ENCODE measurements around the gene UBTD2.
"Not testable (repeated sequence)": the region's sequence is repeated elsewhere in the genome, so short reads cannot be mapped to it uniquely, and the experiment has no call there.

UBTD2 gene

GRCh38 chr5:172245046-172245445 is 38.5 kb downstream of the UBTD2 start:
- no peak for DNase-seq

GRCh38 chr5:172243302-172243701 is 40.3 kb downstream of the UBTD2 start:
- no peak for DNase-seq

- DNase-seq: no peak
Measured at GRCh38 chr5:172238334-172238733, 45.2 kb downstream of the UBTD2 start.

- no peak for DNase-seq
Measured at GRCh38 chr5:172235827-172236736, 47.5 kb downstream of the UBTD2 start.

- no peak for DNase-seq
Measured at GRCh38 chr5:172235132-172235780, 48.3 kb downstream of the UBTD2 start.

GRCh38 chr5:172234031-172234430 is 49.5 kb downstream of the UBTD2 start:
- DNase-seq: no peak

- no peak for DNase-seq
Measured at GRCh38 chr5:172229904-172230303, 53.7 kb downstream of the UBTD2 start.

GRCh38 chr5:172224996-172225395 is 58.6 kb downstream of the UBTD2 start:
- DNase-seq: no peak

- no peak for DNase-seq
Measured at GRCh38 chr5:172223901-172224873, 59.4 kb downstream of the UBTD2 start.

GRCh38 chr5:172219296-172219695 is 64.3 kb downstream of the UBTD2 start:
- DNase-seq: no peak

- DNase-seq: no peak
Measured at GRCh38 chr5:172216345-172216744, 67.2 kb downstream of the UBTD2 start.

GRCh38 chr5:172213126-172213525 is 70.4 kb downstream of the UBTD2 start:
- DNase-seq: no peak

GRCh38 chr5:172211676-172212075 is 71.9 kb downstream of the UBTD2 start:
- DNase-seq: no peak

GRCh38 chr5:172209714-172210113 is 73.8 kb downstream of the UBTD2 start:
- no peak for DNase-seq

- no peak for DNase-seq
Measured at GRCh38 chr5:172207511-172207910, 76.1 kb downstream of the UBTD2 start.

GRCh38 chr5:172205984-172206383 is 77.6 kb downstream of the UBTD2 start:
- not testable (repeated sequence) for DNase-seq

- no peak for DNase-seq
Measured at GRCh38 chr5:172200476-172200875, 83.1 kb downstream of the UBTD2 start.

GRCh38 chr5:172199446-172199845 is 84.1 kb downstream of the UBTD2 start:
- no peak for DNase-seq

GRCh38 chr5:172197775-172198174 is 85.8 kb downstream of the UBTD2 start:
- not testable (repeated sequence) for DNase-seq

- DNase-seq: no peak
Measured at GRCh38 chr5:172194985-172195774, 88.4 kb downstream of the UBTD2 start.

- no peak for DNase-seq
Measured at GRCh38 chr5:172193872-172194271, 89.7 kb downstream of the UBTD2 start, which contains the start of gene EFCAB9. EFCAB9 (plus strand) TSS chr5:172194172; CDS start chr5:172194173, 1 bp downstream.

GRCh38 chr5:172189693-172190296 is 93.8 kb downstream of the UBTD2 start:
- no peak for DNase-seq

Measured in left hindlimb (tissue), 1 donor.